ENCODE measurements around the gene OLIG1. TPM values are rescaled to one million over a fixed set of nuclear protein-coding genes. Genes with fewer than 3 reads are reported as not detected.

Gene OLIG1
- total and polyA plus RNA-seq, 10 of the 15 experiments (the other 5 are each of a cell fraction or from before 2014, with no cell fraction given), result not detected

GRCh38 chr21:33025106-33025488, 44.8 kb upstream of the OLIG1 start:
- no peak overlapping the region for H3K4me3 ChIP-seq
- BruUV-seq (replicated peaks), result no TSS peak
- no peak overlapping the region for H2AFZ ChIP-seq (ENCODE audit: control insufficient read depth, low read depth, low read length)
- no peak overlapping the region for H3K27ac ChIP-seq (ENCODE audit: control insufficient read depth, insufficient read depth)
- intact Hi-C loops (cut with micrococcal nuclease; ENCODE audit: unreplicated experiment), result no loop called here
- no peak for TF ChIP-seq CTCF (IDR thresholded peaks at IDR 0.05 in 2 of 3, conservative IDR thresholded peaks at IDR 0.05 in 1 of 3; ENCODE audit: control insufficient read depth in 2 of 3, extremely low read depth in 1 of 3, insufficient read depth in 1 of 3, low read depth in 3 of 3, low read length in 3 of 3)
- TF ChIP-seq NKRF (conservative IDR thresholded peaks at IDR 0.05), result no peak
- TF ChIP-seq SP1 (IDR thresholded peaks at IDR 0.05; ENCODE audit: low read depth, low read length), result no peak
- TF ChIP-seq RFX5 (IDR thresholded peaks at IDR 0.05; ENCODE audit: low read depth, low read length), result no peak
- no peak for TF ChIP-seq SIN3A (IDR thresholded peaks at IDR 0.05; ENCODE audit: low read depth, low read length)
- TF ChIP-seq SMC3 (IDR thresholded peaks at IDR 0.05; ENCODE audit: borderline replicate concordance, low read length), result no peak
- no peak for TF ChIP-seq MLLT1 (IDR thresholded peaks at IDR 0.05)
- ChIA-PET SMC1A (ENCODE audit: uncharacterized antibody, unreplicated experiment) (no interaction called here), CTCF (no interaction called here), RAD21 (ENCODE audit: unreplicated experiment) (no interaction called here), POLR2A (no interaction called here)
- in situ Hi-C loops (cut with MboI), result no loop called here
- DNase-seq (ENCODE audit: low read depth, low spot score) (no peak), FAIRE-seq (no peak), ATAC-seq (no peak)
- WGBS (ENCODE audit: insufficient coverage, insufficient replicate concordance, low lambda C conversion rate, missing lambda C conversion rate), result 49% methylated on average over 22 of the region's 22 CpGs
- H3K4me2 ChIP-seq (ENCODE audit: control insufficient read depth, insufficient read depth), result no peak overlapping the region
- H3K79me2 ChIP-seq (ENCODE audit: control insufficient read depth, insufficient read depth, low read length), result no peaks in the 10 kb centered on the region
- no peak overlapping the region for H3K9ac ChIP-seq (ENCODE audit: control insufficient read depth, insufficient read depth, low read length)
- peaks cover 35 to 37% of the 10 kb centered on the region in 2 experiments for H3K27me3 ChIP-seq (replicated peaks in 1 of 2; ENCODE audit: control insufficient read depth in 2 of 2, insufficient read depth in 2 of 2, low read length in 1 of 2)
- no peaks in the 10 kb centered on the region for H3K4me1 ChIP-seq (ENCODE audit: control insufficient read depth, insufficient read depth, low read length)
- H4K20me1 ChIP-seq (ENCODE audit: control insufficient read depth, insufficient read depth), result no peaks in the 10 kb centered on the region
- H3K9me3 ChIP-seq (replicated peaks; ENCODE audit: control insufficient read depth, insufficient read depth, low read length), result no peaks in the 10 kb centered on the region; the same call in 2 of the 3 replicates
- H3K36me3 ChIP-seq (ENCODE audit: control insufficient read depth in 2 of 2, insufficient read depth in 2 of 2, low read length in 1 of 2), result no peaks in the 10 kb centered on the region; a peak in 1 of 4 replicates
